GM12872 (cell line): ENCODE measurements around the gene NLN.

Experiments used
- TF ChIP-seq, protein P1 (sequence below): IDR thresholded peaks from 3 replicates; pipeline ENCODE4 v1.5.1; 2011; ENCODE audit warnings: low read depth, mild to moderate bottlenecking, low read length, moderate library complexity; ENCODE audit not compliant: insufficient read depth

NLN gene

GRCh38 chr5:65768723-65769346 lies 46.8 kb downstream of the NLN start:
- TF ChIP-seq, protein P1, sequence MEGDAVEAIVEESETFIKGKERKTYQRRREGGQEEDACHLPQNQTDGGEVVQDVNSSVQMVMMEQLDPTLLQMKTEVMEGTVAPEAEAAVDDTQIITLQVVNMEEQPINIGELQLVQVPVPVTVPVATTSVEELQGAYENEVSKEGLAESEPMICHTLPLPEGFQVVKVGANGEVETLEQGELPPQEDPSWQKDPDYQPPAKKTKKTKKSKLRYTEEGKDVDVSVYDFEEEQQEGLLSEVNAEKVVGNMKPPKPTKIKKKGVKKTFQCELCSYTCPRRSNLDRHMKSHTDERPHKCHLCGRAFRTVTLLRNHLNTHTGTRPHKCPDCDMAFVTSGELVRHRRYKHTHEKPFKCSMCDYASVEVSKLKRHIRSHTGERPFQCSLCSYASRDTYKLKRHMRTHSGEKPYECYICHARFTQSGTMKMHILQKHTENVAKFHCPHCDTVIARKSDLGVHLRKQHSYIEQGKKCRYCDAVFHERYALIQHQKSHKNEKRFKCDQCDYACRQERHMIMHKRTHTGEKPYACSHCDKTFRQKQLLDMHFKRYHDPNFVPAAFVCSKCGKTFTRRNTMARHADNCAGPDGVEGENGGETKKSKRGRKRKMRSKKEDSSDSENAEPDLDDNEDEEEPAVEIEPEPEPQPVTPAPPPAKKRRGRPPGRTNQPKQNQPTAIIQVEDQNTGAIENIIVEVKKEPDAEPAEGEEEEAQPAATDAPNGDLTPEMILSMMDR, result no peak

- TF ChIP-seq, protein P1, result no peak
Observed at GRCh38 chr5:65769539-65769938, 47.5 kb downstream of the NLN start.

DNA sequence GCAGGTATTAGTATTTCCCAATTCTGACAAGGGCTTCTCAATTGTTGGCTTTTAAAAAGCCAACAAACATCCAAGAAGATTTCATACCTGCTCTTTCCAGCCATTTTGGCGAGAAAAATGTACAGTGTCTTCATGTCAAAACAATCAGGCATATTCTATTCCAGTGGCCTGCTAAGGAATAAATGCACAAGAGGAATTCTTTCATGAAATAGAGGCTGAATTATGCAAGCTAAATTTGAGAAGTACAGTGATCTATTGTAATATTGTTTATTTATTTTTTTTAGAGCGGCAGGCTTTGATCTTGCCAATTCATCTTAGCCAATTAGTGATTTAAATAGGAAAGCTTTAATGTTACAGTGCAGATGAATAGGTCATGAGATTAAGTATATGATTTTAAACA lies 49.3 kb downstream of the NLN start:
- TF ChIP-seq, protein P1, result no peak

DNA sequence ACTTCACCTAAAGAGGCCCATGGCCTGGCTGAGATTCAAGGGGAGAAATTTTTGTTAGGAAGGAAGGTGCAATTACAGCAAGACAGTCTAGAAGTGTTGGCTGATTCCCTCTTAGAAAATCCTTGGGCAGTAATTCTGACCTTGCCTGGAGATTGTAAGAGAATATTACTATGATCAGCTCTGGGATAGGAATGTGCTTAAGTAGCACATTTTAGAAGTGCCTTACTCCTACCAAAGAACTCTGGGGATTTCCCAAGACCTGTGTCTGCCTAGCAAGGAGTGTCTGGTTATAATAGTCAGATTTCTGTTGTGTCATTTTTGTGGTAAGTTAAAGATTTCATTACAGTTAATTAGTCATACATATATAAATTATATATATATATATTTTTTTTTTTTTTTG lies 52.3 kb downstream of the NLN start:
- TF ChIP-seq, protein P1, result no peak

DNA sequence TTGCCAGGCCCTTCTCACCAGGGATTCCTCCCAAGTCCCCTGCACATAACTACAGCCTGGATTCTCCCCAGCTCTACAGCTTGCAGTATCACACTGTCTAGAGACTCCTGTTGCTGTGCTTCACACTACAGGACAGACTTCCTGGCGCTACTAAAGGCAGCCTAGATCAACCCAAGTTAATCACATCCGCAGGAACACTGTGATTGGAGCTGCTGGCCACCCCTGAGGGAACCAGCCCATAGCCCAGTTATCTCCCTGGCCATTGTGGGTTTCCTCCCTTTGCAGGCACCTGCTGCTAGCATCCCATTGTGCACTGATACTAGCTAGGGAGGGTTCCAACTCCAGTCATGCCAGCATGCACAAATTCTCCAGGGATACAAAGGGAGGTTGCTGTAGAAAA lies 53.5 kb downstream of the NLN start:
- TF ChIP-seq, protein P1, result no peak

DNA sequence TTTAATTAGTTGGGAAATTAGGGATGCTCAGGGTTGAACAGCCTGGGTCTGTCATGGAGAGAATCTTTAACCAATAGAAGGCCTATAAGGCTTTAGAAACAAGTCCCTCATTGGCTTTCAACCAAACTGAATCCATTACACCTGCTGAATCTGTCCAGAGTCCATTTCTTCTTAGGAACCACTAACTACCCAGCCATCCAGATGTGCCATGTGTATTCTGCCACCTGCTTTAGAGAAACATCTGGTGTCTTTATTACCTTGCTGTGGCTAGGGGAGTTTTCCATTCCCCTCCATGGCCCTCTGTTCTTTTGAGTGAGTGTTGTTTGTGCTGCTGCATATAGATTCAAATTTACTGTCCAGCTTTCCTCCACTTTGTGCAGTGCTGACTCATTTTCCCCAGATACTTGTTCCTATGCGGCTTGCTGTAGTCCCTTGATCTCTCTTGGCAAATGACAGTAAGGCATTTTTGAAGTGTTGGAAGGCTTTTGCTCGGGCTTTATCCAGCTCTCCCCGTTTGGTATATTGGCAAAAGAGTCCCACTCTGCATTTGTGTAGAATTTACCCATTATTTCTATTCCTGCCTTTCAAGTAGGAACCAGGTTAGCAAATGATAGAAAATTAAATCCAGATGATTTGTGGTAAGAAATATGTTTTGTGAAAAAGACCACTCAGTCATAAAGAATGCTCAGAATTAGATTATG lies 54.6 kb downstream of the NLN start:
- TF ChIP-seq, protein P1, result no peak

DNA sequence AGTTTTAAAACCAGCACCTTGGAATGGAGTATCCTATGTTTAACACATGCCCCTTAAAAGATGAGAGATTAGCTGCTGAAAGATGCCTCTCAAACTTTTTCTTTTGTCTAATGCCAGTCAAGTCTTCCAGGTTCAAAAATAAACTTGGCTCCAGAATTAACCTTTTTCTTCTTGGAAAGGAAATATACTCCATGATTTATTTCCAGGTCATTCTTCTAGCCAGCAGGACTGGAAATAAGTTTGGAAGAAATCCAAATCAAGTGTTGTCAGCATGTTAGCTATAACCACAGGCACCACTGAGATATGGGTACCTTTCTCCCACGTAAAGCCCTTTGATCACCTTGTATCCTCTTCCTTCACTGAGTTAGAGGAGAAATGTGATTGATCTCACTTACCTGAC lies 56.1 kb downstream of the NLN start:
- TF ChIP-seq, protein P1, result no peak
